Measurements from ENCODE around the gene KCMF1.

The KCMF1 gene

DNA sequence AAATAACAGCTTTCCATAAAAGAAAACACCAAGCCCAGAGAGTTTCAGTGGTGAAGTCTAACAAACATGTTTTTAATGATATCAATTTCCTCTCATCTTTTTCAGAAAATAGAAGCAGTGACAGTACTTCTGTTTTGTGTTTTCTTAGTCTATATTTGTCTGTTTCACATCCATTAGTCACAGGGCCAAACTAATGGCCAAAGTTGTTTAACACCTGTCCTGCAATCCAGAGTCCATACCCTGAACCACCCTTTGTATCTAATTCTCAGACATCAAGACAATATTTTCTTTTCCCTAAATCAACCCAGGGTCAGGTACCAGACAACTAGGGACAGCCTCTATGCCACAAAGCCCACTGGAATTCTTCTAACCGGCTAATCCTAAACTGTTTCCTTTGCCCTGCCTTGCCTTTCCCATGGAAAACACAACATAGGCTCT lies 39.6 kb upstream of the KCMF1 start:
- TF ChIP-seq, protein P1, sequence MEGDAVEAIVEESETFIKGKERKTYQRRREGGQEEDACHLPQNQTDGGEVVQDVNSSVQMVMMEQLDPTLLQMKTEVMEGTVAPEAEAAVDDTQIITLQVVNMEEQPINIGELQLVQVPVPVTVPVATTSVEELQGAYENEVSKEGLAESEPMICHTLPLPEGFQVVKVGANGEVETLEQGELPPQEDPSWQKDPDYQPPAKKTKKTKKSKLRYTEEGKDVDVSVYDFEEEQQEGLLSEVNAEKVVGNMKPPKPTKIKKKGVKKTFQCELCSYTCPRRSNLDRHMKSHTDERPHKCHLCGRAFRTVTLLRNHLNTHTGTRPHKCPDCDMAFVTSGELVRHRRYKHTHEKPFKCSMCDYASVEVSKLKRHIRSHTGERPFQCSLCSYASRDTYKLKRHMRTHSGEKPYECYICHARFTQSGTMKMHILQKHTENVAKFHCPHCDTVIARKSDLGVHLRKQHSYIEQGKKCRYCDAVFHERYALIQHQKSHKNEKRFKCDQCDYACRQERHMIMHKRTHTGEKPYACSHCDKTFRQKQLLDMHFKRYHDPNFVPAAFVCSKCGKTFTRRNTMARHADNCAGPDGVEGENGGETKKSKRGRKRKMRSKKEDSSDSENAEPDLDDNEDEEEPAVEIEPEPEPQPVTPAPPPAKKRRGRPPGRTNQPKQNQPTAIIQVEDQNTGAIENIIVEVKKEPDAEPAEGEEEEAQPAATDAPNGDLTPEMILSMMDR (IDR thresholded peaks at IDR 0.05; ENCODE audit: extremely low read depth, insufficient read depth, missing control alignments), result no peak
- no peak for DNase-seq (ENCODE audit: low spot score)
- in situ Hi-C loops (cut with MboI; ENCODE audit: low pct_unique_long_range_greater_than_20kb, low sequenced_read_pairs, unreplicated experiment), result no loop called here

DNA sequence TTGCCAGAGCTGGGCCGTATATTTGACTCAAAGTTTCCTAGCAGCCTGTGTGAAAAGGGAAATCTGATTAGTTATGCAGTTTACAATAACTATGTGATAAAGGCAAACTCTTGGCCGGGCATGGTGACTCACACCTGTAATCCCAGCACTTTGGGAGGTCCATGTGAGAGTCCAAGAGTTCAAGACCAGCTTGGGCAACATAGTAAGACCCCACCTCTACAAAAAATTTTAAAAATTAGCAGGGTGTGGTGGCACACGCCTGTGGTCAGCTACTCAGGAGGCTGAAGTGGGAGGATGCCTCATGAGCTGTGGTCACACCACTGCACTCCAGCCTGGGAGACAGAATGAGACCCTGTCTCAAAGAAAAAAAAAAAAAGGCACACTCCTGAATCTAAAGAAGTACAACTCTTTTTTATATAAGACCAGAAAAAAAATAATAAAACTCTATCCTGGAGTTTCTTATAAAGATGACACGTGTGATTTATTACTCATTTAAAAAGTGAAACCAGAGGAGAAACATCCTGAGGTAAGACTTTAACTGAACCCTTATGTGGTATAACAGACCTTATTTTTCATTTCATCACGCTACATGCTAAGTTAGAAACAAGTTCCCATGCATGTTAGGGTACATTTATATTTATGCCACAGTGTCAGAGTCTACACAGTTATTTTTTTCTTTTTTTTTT lies 32.6 kb upstream of the KCMF1 start:
- TF ChIP-seq, protein P1 (IDR thresholded peaks at IDR 0.05; ENCODE audit: extremely low read depth, insufficient read depth, missing control alignments), result no peak

DNA sequence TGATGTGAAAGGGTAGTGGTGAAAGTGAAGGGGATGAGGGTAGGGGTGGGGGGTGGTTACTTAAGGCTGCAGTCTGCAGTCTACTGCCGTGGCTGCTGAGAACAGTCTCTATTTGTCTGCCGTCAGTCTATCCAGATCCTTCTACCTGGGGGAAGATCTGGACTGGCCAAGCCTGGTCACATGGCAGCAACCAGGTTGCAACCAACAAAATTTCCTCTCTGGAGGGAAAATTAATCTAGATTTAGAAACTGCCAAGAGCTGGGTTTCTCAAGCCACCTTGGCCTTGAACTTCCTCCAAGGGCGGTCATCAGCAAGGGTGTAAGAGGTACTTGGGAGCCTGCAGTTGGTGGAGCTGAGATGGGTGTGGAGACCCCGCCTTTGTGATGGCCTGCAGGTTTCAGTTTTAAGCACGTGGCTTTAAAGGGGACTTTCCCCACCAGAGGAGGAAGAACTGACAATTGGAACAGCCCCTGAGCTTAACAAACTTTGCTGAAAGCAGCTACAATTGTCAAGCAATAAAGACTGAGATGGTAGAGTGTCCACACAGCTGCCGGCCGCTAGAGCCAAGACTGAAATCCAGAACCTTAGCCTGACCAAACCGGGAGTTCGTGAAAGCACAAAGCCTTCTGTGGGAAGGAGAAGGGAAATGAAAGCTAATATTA lies 31.4 kb upstream of the KCMF1 start:
- DNase-seq (ENCODE audit: low spot score), result peak; percentile 67
- in situ Hi-C loops (cut with MboI; ENCODE audit: low pct_unique_long_range_greater_than_20kb, low sequenced_read_pairs, unreplicated experiment), result no loop called here
- TF ChIP-seq, protein P1 (IDR thresholded peaks at IDR 0.05; ENCODE audit: extremely low read depth, insufficient read depth, missing control alignments), result no peak

More for the DNA sequence above, 32.6 kb upstream of the KCMF1 start:
- no peak for DNase-seq (ENCODE audit: low spot score)
- in situ Hi-C loops (cut with MboI; ENCODE audit: low pct_unique_long_range_greater_than_20kb, low sequenced_read_pairs, unreplicated experiment), result no loop called here

DNA sequence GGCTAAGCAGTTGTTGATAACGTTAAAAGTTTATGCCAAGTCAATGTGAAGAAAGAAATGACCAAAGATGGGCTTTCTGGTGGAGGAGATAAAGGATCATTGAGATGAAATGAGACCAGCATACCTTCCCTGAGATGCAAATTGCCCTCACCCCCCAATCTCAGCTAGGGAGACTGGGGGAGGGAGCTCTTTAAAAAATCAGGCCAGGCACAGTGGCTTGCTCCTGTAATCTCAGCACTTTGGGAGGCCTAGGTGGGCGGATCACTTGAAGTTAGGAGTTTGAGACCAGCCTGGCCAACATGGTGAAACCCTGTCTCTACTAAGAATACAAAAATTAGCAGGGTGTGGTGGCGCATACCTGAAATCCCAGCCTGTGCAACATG lies 30.9 kb upstream of the KCMF1 start:
- TF ChIP-seq, protein P1 (IDR thresholded peaks at IDR 0.05; ENCODE audit: extremely low read depth, insufficient read depth, missing control alignments), result no peak
- DNase-seq (ENCODE audit: low spot score), result no peak
- in situ Hi-C loops (cut with MboI; ENCODE audit: low pct_unique_long_range_greater_than_20kb, low sequenced_read_pairs, unreplicated experiment), result no loop called here

DNA sequence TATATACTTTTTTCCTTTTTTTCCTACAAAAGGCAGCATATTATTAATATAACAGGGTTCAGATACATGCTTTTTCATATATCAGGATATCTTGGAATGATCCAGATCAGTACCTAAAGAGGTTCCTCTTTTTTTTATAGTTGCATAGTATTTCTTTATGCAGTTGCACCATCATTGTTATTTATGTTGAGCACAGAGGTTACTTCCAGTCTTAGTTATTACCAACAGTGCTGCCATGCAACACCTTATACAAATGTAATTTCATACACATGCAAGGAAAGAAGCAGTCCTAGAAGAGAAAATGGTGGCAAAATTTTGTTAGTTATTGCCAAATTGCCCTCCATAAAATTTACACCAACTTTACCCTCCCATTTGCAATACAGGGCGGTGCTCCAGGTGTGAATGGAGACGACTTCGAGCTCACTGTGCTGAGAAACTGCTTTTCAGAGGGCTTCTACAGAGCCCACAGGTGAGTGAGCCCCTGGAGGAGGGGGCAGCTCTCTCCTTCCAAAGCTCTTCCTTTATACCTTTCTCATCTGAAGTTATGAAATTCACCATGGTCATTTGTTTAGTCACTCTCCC lies 30.0 kb upstream of the KCMF1 start:
- TF ChIP-seq, protein P1 (IDR thresholded peaks at IDR 0.05; ENCODE audit: extremely low read depth, insufficient read depth, missing control alignments), result no peak
- DNase-seq (ENCODE audit: low spot score), result no peak
- in situ Hi-C loops (cut with MboI; ENCODE audit: low pct_unique_long_range_greater_than_20kb, low sequenced_read_pairs, unreplicated experiment), result no loop called here

DNA sequence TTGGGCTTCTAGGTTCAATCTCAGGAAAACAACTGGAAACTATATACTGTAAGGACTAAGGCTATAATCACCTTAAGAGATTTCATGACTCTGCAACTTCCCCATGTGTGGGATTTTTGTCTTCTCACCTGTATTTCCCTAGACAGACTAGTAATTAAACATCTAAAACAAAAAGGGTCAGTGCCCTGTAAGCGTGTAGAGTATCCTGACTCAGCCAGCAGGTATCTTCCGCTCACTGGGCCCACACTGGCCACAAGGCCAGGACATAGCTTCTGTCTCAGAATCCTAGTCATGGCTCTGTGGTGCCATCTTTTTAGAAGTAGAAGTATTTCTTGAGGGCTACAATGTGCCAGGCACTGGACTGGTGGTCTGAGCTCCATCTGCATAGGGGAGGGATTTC lies 28.8 kb upstream of the KCMF1 start:
- in situ Hi-C loops (cut with MboI; ENCODE audit: low pct_unique_long_range_greater_than_20kb, low sequenced_read_pairs, unreplicated experiment), result no loop called here
- no peak for DNase-seq (ENCODE audit: low spot score)
- TF ChIP-seq, protein P1 (IDR thresholded peaks at IDR 0.05; ENCODE audit: extremely low read depth, insufficient read depth, missing control alignments), result no peak

Data from GM13977 (cell line).